ENCODE data around the gene PTPA.

DNA sequence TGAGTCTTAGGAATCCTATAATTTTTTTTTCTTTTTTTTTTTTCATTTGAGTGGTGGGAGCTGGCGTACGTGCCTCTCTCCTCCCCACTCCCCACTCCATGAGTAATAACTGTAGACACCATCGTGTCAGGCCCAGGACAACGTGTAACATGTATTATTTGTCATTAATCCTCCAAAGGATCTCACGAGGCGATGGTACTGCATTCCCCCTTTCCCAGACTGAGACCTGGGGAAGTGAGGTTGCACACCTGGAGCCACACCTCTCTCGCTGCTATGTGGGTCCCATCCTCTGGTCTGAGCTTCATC, 73.0 kb downstream of the PTPA start:
- TF ChIP-seq POLR2AphosphoS5 (IDR thresholded peaks at IDR 0.05; ENCODE audit: low read depth, low read length), result no peak
- TF ChIP-seq POLR2A (IDR thresholded peaks at IDR 0.05; ENCODE audit: low read depth, low read length), result no peak
- no peak for TF ChIP-seq TAF1 (IDR thresholded peaks at IDR 0.05; ENCODE audit: low read depth, low read length)
- TF ChIP-seq SPI1 (IDR thresholded peaks at IDR 0.05; ENCODE audit: low read depth, low read length), result no peak
- TF ChIP-seq POU2F2 (IDR thresholded peaks at IDR 0.05; ENCODE audit: low read depth, low read length), result no peak
- TF ChIP-seq PAX5 (IDR thresholded peaks at IDR 0.05; ENCODE audit: insufficient read depth, low read length, severe bottlenecking), result no peak
